Measurements from ENCODE around the gene STK35.

DNA sequence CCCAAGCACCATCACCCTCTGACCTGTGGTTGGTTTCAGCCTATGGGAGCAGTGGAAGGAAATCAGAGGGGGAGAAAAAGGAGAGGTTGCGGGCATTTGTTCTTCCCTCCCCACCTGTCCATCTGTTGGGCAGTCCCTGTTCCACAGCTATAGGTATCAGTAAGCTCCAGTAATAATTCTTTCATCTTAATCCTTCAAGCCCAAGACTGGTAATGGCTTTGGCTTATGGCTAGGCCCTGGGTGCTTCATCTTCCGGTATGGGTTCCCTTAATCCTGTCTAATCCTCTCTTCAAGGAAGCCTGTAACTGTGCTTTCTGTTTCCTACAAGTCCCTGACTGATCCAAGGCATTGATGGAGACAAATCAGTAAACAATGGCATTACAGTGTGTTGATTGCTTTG is 42.2 kb upstream of the STK35 start:
- TF ChIP-seq YY1 (IDR thresholded peaks at IDR 0.05; ENCODE audit: low read depth) = no peak
- TF ChIP-seq, protein P1, sequence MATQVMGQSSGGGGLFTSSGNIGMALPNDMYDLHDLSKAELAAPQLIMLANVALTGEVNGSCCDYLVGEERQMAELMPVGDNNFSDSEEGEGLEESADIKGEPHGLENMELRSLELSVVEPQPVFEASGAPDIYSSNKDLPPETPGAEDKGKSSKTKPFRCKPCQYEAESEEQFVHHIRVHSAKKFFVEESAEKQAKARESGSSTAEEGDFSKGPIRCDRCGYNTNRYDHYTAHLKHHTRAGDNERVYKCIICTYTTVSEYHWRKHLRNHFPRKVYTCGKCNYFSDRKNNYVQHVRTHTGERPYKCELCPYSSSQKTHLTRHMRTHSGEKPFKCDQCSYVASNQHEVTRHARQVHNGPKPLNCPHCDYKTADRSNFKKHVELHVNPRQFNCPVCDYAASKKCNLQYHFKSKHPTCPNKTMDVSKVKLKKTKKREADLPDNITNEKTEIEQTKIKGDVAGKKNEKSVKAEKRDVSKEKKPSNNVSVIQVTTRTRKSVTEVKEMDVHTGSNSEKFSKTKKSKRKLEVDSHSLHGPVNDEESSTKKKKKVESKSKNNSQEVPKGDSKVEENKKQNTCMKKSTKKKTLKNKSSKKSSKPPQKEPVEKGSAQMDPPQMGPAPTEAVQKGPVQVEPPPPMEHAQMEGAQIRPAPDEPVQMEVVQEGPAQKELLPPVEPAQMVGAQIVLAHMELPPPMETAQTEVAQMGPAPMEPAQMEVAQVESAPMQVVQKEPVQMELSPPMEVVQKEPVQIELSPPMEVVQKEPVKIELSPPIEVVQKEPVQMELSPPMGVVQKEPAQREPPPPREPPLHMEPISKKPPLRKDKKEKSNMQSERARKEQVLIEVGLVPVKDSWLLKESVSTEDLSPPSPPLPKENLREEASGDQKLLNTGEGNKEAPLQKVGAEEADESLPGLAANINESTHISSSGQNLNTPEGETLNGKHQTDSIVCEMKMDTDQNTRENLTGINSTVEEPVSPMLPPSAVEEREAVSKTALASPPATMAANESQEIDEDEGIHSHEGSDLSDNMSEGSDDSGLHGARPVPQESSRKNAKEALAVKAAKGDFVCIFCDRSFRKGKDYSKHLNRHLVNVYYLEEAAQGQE (IDR thresholded peaks at IDR 0.05; ENCODE audit: low read depth) = no peak
- no peak for TF ChIP-seq TAF1 (IDR thresholded peaks at IDR 0.05; ENCODE audit: low read depth)
- TF ChIP-seq EP300 (IDR thresholded peaks at IDR 0.05; ENCODE audit: borderline replicate concordance) = no peak
- TF ChIP-seq, protein P2, sequence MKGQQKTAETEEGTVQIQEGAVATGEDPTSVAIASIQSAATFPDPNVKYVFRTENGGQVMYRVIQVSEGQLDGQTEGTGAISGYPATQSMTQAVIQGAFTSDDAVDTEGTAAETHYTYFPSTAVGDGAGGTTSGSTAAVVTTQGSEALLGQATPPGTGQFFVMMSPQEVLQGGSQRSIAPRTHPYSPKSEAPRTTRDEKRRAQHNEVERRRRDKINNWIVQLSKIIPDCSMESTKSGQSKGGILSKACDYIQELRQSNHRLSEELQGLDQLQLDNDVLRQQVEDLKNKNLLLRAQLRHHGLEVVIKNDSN (IDR thresholded peaks at IDR 0.05) = no peak
- TF ChIP-seq, protein P3, sequence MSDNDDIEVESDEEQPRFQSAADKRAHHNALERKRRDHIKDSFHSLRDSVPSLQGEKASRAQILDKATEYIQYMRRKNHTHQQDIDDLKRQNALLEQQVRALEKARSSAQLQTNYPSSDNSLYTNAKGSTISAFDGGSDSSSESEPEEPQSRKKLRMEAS (IDR thresholded peaks at IDR 0.05) = no peak
- no peak for TF ChIP-seq EGR1 (IDR thresholded peaks at IDR 0.05)
- no peak for TF ChIP-seq RAD21 (IDR thresholded peaks at IDR 0.05; ENCODE audit: low read depth)
- no peak for TF ChIP-seq CEBPB (IDR thresholded peaks at IDR 0.05)
- no peak for TF ChIP-seq TCF12 (IDR thresholded peaks at IDR 0.05; ENCODE audit: low read depth)
- no peak for TF ChIP-seq TEAD4 (IDR thresholded peaks at IDR 0.05)

Measured in Ishikawa (cell line).